Osteoblast (primary cell): ENCODE results near the gene SLC5A9. TPM values are rescaled to one million over a fixed set of nuclear protein-coding genes. Genes with fewer than 3 reads are reported as not detected.
"Not testable (repeated sequence)": the region's sequence is repeated elsewhere in the genome, so short reads cannot be mapped to it uniquely, and the experiment has no call there.

Source experiments
- DNase-seq: peaks from one replicate; pipeline ENCODE4 v3.0.0; 2011; ENCODE audit warnings: low spot score, mixed read lengths; ENCODE audit not compliant: insufficient read length; ENCODE audit errors: missing footprints
- H2AFZ ChIP-seq: 2 replicates; pipeline ENCODE4 v1.6.0; 2011; ENCODE audit warnings: mild to moderate bottlenecking, low read length
- H3K27ac ChIP-seq: 2 replicates; pipeline ENCODE4 v1.5.1; 2011; ENCODE audit warnings: mild to moderate bottlenecking, low read depth, low read length, moderate library complexity
- H3K27me3 ChIP-seq: 2 replicates; pipeline ENCODE4 v1.6.0; 2012; ENCODE audit warnings: mild to moderate bottlenecking, control low read depth, inconsistent platforms, low read length, moderate library complexity; ENCODE audit not compliant: insufficient read depth
- H3K36me3 ChIP-seq: 2 replicates; pipeline ENCODE4 v1.5.1; 2011; ENCODE audit warnings: mild to moderate bottlenecking, low read length, control low read depth, moderate library complexity; ENCODE audit not compliant: insufficient read depth
- H3K4me1 ChIP-seq: 2 replicates; pipeline ENCODE4 v1.5.1; 2011; ENCODE audit warnings: mild to moderate bottlenecking, low read length, control low read depth, moderate library complexity; ENCODE audit not compliant: insufficient read depth
- H3K4me2 ChIP-seq: 2 replicates; pipeline ENCODE4 v1.6.0; 2011; ENCODE audit warnings: mild to moderate bottlenecking, low read length; ENCODE audit not compliant: insufficient read depth
- H3K4me3 ChIP-seq: fragments of 200-600 bp; sonication (generic); 3 replicates; pipeline ENCODE4 v1.5.1; 2012; ENCODE audit warnings: mild to moderate bottlenecking, low read length, inconsistent platforms; ENCODE audit not compliant: insufficient read depth
- H3K79me2 ChIP-seq: 2 replicates; pipeline ENCODE4 v1.6.0; 2012; ENCODE audit warnings: mild to moderate bottlenecking, low read length, control low read depth, inconsistent platforms; ENCODE audit not compliant: insufficient read depth
- H3K9me3 ChIP-seq: 2 replicates; pipeline ENCODE4 v1.5.1; 2011; ENCODE audit warnings: low read depth, low read length, control low read depth
- H4K20me1 ChIP-seq: 2 replicates; pipeline ENCODE4 v1.6.0; 2012; ENCODE audit warnings: mild to moderate bottlenecking, low read length, control low read depth; ENCODE audit not compliant: insufficient read depth
- total RNA-seq: library from RNA; depleted of rRNA; stranded (reverse); fragments of >200 nt; gene quantifications from 2 replicates; pipeline ENCODE4 v1.2.3, GENCODE V29; 2012
- TF ChIP-seq, protein P1 (sequence below): IDR thresholded peaks from 2 replicates; pipeline ENCODE4 v1.5.1; 2011; ENCODE audit warnings: mild to moderate bottlenecking, low read depth, low read length, moderate library complexity; ENCODE audit errors: extremely low read depth

Gene SLC5A9
- total RNA-seq, 1 donor = not detected

DNA sequence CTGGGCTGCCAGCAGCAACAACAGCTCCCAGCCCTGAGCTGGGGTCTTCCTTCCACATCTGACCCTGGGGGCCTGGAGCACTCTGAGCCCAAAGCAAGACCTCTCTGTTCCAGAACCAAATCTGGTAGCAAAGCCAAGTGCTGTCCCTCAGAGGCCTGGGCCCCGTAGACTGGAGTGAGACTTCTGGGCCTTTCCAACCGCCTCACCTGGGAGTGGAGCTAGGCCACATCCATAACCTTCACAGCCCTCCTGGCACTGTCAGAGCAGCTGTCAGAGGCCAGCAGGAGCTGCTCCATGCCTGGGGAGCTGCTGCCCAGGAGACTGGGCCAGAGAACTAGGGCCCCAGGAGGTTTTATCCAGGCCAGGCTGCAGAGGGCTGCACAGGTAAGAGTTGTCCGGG, 15.4 kb upstream of the SLC5A9 start:
- TF ChIP-seq, protein P1, sequence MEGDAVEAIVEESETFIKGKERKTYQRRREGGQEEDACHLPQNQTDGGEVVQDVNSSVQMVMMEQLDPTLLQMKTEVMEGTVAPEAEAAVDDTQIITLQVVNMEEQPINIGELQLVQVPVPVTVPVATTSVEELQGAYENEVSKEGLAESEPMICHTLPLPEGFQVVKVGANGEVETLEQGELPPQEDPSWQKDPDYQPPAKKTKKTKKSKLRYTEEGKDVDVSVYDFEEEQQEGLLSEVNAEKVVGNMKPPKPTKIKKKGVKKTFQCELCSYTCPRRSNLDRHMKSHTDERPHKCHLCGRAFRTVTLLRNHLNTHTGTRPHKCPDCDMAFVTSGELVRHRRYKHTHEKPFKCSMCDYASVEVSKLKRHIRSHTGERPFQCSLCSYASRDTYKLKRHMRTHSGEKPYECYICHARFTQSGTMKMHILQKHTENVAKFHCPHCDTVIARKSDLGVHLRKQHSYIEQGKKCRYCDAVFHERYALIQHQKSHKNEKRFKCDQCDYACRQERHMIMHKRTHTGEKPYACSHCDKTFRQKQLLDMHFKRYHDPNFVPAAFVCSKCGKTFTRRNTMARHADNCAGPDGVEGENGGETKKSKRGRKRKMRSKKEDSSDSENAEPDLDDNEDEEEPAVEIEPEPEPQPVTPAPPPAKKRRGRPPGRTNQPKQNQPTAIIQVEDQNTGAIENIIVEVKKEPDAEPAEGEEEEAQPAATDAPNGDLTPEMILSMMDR = no peak
- no peaks in the 10 kb centered on the region for H4K20me1 ChIP-seq
- no peak overlapping the region for H2AFZ ChIP-seq
- H3K4me3 ChIP-seq = no peak overlapping the region
- H3K9me3 ChIP-seq = no peaks in the 10 kb centered on the region
- no peak overlapping the region for H3K27ac ChIP-seq
- H3K27me3 ChIP-seq = no peaks in the 10 kb centered on the region
- DNase-seq = no peak
- H3K4me2 ChIP-seq = no peak overlapping the region
- no peaks in the 10 kb centered on the region for H3K36me3 ChIP-seq
- H3K79me2 ChIP-seq = no peaks in the 10 kb centered on the region
- H3K4me1 ChIP-seq = peaks cover 8% of the 10 kb centered on the region

DNA sequence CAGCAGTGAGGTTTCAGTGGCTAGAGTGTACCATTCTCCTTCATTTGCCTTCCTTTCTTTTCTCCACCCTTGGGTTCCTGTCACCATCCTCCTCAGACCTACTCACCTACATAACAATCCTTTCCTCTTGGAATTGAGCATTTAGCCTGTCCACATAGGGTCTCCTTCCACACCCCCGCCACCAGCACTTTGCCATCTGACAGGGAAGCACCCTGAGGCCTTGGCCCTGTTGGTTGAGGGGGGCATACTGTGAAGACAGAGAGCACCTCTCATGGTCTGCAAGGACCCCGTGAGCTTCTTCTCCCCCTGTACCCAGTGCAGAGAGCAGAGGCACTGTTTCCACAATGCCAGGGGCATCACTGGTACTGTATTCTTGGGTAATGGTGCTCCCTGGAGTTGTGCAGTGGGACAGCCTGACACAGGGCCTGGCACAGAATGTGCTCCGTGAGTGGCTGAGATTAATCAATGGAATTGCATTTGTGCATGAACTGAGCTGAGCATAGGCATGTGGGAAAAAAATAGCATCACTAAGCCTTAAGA, 14.9 kb upstream of the SLC5A9 start:
- Histone ChIP-seq H3K27ac (no peak overlapping the region), H3K9me3 (no peaks in the 10 kb centered on the region), H3K27me3 (no peaks in the 10 kb centered on the region), H3K79me2 (no peaks in the 10 kb centered on the region), H2AFZ (no peak overlapping the region), H3K4me3 (no peak overlapping the region), H3K4me2 (no peak overlapping the region), H3K36me3 (no peaks in the 10 kb centered on the region), H4K20me1 (no peaks in the 10 kb centered on the region), H3K4me1 (peaks cover 4% of the 10 kb centered on the region)
- DNase-seq = no peak
- TF ChIP-seq, protein P1 = no peak

DNA sequence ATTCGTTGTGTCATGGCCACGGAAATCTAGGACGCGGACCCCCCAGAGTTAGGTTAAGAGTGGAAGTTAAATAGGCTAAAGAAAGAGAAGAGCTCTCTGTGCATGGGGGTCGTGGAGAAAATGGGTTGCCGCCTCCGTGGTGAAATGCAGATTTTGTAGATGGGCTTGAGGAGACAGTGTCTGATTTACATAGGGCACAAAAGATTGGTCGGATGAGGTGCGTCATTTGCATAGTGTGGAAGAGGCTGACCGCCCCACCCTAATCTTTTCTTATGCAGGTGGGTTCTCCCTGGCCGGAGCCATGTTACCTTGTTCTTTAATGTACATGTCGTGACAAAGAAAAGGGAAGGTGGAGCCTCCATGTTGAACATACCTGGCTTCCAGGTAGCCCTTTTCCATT, 14.3 kb upstream of the SLC5A9 start:
- Histone ChIP-seq H3K4me1 (no peaks in the 10 kb centered on the region), H3K9me3 (no peaks in the 10 kb centered on the region), H3K36me3 (no peaks in the 10 kb centered on the region), H3K79me2 (no peaks in the 10 kb centered on the region), H3K27me3 (no peaks in the 10 kb centered on the region), H4K20me1 (no peaks in the 10 kb centered on the region), H3K4me2 (no peak overlapping the region), H2AFZ (no peak overlapping the region), H3K27ac (no peak overlapping the region), H3K4me3 (no peak overlapping the region)
- TF ChIP-seq, protein P1 = no peak
- no peak for DNase-seq

DNA sequence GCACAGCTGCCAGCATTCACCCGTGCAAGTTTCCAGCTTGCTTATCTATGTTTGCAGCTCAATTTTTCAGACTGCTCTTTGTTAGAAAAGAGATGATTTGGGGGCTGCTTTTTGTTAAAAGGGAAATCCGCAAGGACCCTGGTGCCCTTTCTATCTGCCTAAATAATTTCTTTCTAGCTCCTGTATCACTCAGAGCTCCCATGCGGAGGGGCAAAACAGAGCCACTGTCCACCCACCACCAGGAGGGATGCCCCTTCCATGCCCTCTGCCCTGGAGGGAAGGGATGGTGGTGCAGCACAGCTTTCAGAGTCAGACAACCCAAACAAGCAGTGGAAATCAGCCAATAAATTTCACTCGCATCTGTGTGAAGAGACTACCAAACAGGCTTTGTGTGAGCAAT, 13.9 kb upstream of the SLC5A9 start:
- H3K79me2 ChIP-seq = no peaks in the 10 kb centered on the region

DNA sequence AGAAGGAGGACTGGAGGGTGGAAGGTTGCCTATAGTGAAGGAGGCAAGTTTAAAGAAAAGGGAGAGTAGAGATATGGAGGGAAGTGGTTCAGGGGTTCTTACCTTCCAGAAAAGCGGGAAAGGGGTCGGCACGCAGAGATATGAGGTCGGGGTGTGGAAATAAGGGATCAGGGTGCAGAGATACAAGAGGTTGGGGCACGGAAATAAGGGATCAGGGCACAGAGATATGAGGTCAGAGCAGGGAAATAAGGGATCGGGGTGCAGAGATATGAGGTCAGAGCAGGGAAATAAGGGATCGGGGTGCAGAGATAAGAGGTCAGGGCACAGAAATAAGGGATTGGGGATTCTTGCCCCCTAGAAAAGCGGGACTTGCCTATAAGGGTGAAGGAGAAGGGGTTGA, 9.1 kb upstream of the SLC5A9 start:
- H2AFZ ChIP-seq, H3K79me2 ChIP-seq, H3K4me1 ChIP-seq, H3K4me2 ChIP-seq, DNase-seq, H3K36me3 ChIP-seq, H3K4me3 ChIP-seq, H3K27ac ChIP-seq, H3K9me3 ChIP-seq, H4K20me1 ChIP-seq, H3K27me3 ChIP-seq: not testable (repeated sequence)

More for the DNA sequence above, 13.9 kb upstream of the SLC5A9 start:
- DNase-seq = no peak
- TF ChIP-seq, protein P1 = no peak
- Histone ChIP-seq H3K36me3 (no peaks in the 10 kb centered on the region), H3K4me3 (no peak overlapping the region), H3K4me2 (no peak overlapping the region), H3K4me1 (no peaks in the 10 kb centered on the region), H2AFZ (no peak overlapping the region), H3K27ac (no peak overlapping the region), H4K20me1 (no peaks in the 10 kb centered on the region), H3K9me3 (no peaks in the 10 kb centered on the region), H3K27me3 (no peaks in the 10 kb centered on the region)

DNA sequence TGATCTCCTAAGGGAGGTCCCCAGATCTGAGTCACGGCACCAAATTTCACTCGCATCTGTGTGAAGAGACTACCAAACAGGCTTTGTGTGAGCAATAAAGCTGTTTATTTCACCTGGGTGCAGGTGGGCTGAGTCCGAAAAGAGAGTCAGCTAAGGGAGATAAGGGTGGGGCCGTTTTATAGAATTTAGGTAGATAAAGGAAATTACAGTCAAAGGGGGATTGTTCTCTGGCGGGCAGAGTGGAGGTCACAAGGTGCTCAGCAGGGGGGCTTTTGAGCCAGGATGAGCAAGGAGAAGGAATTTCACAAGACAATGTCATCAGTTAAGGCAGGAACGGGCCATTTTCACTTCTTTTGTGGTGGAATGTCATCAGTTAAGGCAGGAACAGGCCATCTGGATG, 8.2 kb upstream of the SLC5A9 start:
- H4K20me1 ChIP-seq, H3K4me1 ChIP-seq, H3K79me2 ChIP-seq, H3K4me3 ChIP-seq, H3K36me3 ChIP-seq, H3K27ac ChIP-seq, H2AFZ ChIP-seq, H3K9me3 ChIP-seq, H3K4me2 ChIP-seq, DNase-seq, H3K27me3 ChIP-seq: not testable (repeated sequence)
